HEK293T (cell line): ENCODE results near the gene MTMR6.

Source experiments
- ARNT ChIP-seq: fragments of 450-650 bp; IDR thresholded peaks from 2 replicates; pipeline ENCODE4 v1.6.1; 2017; ENCODE audit warnings: mild to moderate bottlenecking
- BHLHE40 ChIP-seq: fragments of 450-650 bp; IDR thresholded peaks from 2 replicates; pipeline ENCODE4 v1.6.1; 2016; ENCODE audit warnings: mild to moderate bottlenecking, moderate library complexity, borderline replicate concordance
- CTBP1 ChIP-seq: fragments of 450-650 bp; IDR thresholded peaks from 2 replicates; pipeline ENCODE4 v1.6.1; 2016; ENCODE audit warnings: borderline replicate concordance
- ELF4 ChIP-seq: fragments of 450-650 bp; IDR thresholded peaks from 2 replicates; pipeline ENCODE4 v1.6.1; 2017; ENCODE audit warnings: antibody characterized with exemption
- FOXM1 ChIP-seq: fragments of 450-650 bp; IDR thresholded peaks from 2 replicates; pipeline ENCODE4 v1.6.1; 2017; ENCODE audit warnings: mild to moderate bottlenecking, borderline replicate concordance
- L3MBTL2 ChIP-seq: fragments of 450-650 bp; conservative IDR thresholded peaks from 2 replicates; pipeline ENCODE4 v1.6.1; 2016; ENCODE audit warnings: mild to moderate bottlenecking
- LEF1 ChIP-seq: fragments of 450-650 bp; IDR thresholded peaks from 2 replicates; pipeline ENCODE4 v1.6.1; 2017; ENCODE audit warnings: mild to moderate bottlenecking, borderline replicate concordance
- SP1 ChIP-seq: fragments of 450-650 bp; IDR thresholded peaks from 2 replicates; pipeline ENCODE4 v1.6.1; 2017
- SUZ12 ChIP-seq: fragments of 450-650 bp; IDR thresholded peaks from 2 replicates; pipeline ENCODE4 v1.6.1; 2016; ENCODE audit warnings: mild to moderate bottlenecking
- TARDBP ChIP-seq: fragments of 450-650 bp; IDR thresholded peaks from 2 replicates; pipeline ENCODE4 v1.6.1; 2016

DNA sequence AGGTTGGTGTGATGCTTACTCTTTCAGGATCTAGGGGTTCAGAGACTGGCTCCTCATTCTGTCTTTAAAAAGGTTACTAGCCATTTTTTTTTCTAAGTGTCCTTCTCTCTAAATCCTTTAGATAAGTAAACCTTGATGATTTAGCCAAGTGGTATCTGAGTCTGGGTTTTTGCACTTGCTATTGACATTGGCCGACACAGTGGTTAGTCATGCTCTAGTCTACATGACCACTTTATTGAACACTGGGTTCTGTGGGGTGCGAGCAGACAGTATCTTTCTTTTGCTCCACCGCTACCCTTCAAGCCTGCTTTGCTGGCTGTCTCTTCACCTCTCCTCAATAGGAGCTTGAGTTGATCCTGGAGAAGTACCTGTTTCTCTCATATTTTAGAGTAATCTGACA lies 7.9 kb upstream of the MTMR6 start:
- no peak for TF ChIP-seq FOXM1
- TF ChIP-seq SUZ12: no peak
- no peak for TF ChIP-seq L3MBTL2
- no peak for TF ChIP-seq SP1
- no peak for TF ChIP-seq ARNT
- TF ChIP-seq ELF4: no peak
- no peak for TF ChIP-seq LEF1
- no peak for TF ChIP-seq TARDBP
- TF ChIP-seq BHLHE40: no peak
- no peak for TF ChIP-seq CTBP1
